ENCODE measurements around the gene RAI1.
A peak's percentile ranks its signal among the peaks of the same experiment; 100 is the strongest.
"Not testable (repeated sequence)": the region's sequence is repeated elsewhere in the genome, so short reads cannot be mapped to it uniquely, and the experiment has no call there.

The RAI1 gene

GRCh38 chr17:17808200-17808599, 126.9 kb downstream of the RAI1 start:
- not testable (repeated sequence) for DNase-seq

- DNase-seq = no peak
These were observed 127.6 kb downstream of the RAI1 start for GRCh38 chr17:17808706-17809432.

GRCh38 chr17:17809531-17810083, 128.3 kb downstream of the RAI1 start:
- no peak for DNase-seq

- DNase-seq = no peak
These were observed 129.0 kb downstream of the RAI1 start for GRCh38 chr17:17810084-17810894.

- DNase-seq = no peak
These were observed 129.6 kb downstream of the RAI1 start for GRCh38 chr17:17810895-17811248.

- DNase-seq = no peak
These were observed 130.3 kb downstream of the RAI1 start for GRCh38 chr17:17811381-17812210.

GRCh38 chr17:17812211-17813054, 131.2 kb downstream of the RAI1 start:
- peak; percentile 74 for DNase-seq

- no peak for DNase-seq
These were observed 131.9 kb downstream of the RAI1 start for GRCh38 chr17:17813055-17813724.

GRCh38 chr17:17813725-17814095, 132.5 kb downstream of the RAI1 start:
- no peak for DNase-seq

- no peak for DNase-seq
These were observed 133.2 kb downstream of the RAI1 start for GRCh38 chr17:17814162-17815061.

- no peak for DNase-seq
These were observed 133.8 kb downstream of the RAI1 start for GRCh38 chr17:17815062-17815406.

- DNase-seq = no peak
These were observed 134.4 kb downstream of the RAI1 start for GRCh38 chr17:17815436-17816200.

GRCh38 chr17:17816240-17816814, 135.1 kb downstream of the RAI1 start:
- DNase-seq = no peak

GRCh38 chr17:17816831-17817551, 135.7 kb downstream of the RAI1 start:
- DNase-seq = no peak

GRCh38 chr17:17817552-17817947, 136.3 kb downstream of the RAI1 start:
- DNase-seq = no peak

- no peak for DNase-seq
These were observed 136.8 kb downstream of the RAI1 start for GRCh38 chr17:17818088-17818526.

GRCh38 chr17:17819111-17819510, 137.9 kb downstream of the RAI1 start:
- DNase-seq = no peak

- DNase-seq = peak; percentile 59
These were observed 138.3 kb downstream of the RAI1 start for GRCh38 chr17:17819561-17819995.

GRCh38 chr17:17820046-17820445, 138.8 kb downstream of the RAI1 start:
- DNase-seq = no peak

Data from activated CD8-positive, alpha-beta memory T cell treated with anti-CD3 and anti-CD28 coated beads, Interleukin-2, amount 50 U/mL, for 4 hours (primary cell).